Renal cortex interstitium (tissue), 11 donors: Measurements from ENCODE around the gene SLC36A3. TPM values are rescaled to one million over a fixed set of nuclear protein-coding genes. Genes with fewer than 3 reads are reported as not detected.
A peak's percentile ranks its signal among the peaks of the same experiment; 100 is the strongest.
"Not testable (repeated sequence)": the region's sequence is repeated elsewhere in the genome, so short reads cannot be mapped to it uniquely, and the experiment has no call there.

Source experiments
- DNase-seq, 11 donors: peaks; one replicate each; pipeline ENCODE4 v3.0.0-alpha.2; 2013; ENCODE audit warnings: low read depth in 9 of 11, low spot score in 4 of 11; ENCODE audit errors: extremely low read depth in 1 of 11
- polyA plus RNA-seq, 3 donors: library from polyadenylated mRNA; unstranded; fragments of 120-200 nt; gene quantifications; one replicate each; pipeline ENCODE4 v1.2.1, GENCODE V29; 2013; ENCODE audit not compliant: insufficient read length in 3 of 3

SLC36A3 gene
- polyA plus RNA-seq, 3 donors: not detected

DNA sequence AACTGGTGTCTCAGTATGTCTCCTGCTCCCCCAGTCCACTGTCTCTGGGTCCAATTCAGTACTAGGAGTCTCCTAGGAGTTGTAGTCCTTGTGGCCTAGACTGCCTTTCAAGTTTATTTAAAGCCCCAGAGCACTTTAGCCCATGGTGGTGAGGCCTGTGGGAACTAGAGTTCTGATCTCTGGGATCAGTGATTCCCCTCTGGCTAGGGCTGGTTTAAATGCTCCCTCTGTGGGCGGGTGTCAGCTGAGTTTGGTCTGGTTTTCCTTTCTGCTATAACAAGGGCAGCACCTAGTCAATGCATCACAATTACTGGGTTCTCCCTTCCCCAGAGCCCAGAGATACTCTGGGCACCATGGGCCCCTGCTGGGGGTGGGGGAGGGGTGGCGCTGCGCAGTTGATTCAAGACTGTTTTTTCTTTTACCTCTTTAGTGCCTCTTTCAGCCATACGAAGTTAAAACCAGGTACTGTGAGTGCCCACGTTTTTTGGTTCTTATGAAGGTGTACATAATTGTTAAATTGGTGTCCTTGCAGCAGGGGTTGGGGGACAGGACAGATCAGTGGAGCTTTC, 9.3 kb upstream of the SLC36A3 start:
- DNase-seq: no peak

DNA sequence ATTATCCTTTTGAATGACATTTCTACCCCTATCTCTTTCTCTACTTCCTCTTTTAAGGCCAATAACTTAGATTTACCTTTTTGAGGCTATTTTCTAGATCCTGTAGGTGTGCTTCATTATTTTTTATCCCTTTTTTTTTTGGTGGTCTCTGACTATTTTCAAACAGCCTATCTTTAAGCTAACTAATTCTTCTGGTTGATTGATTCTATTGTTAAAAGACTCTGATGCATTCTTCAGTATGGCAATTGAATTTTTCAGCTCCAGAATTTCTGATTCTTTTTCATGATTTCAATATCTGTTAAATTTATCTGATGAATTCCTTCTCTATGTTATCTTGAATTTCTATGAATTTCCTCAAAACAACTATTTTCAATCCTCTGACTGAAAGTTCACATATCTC, 7.4 kb upstream of the SLC36A3 start:
- DNase-seq: no peak

DNA sequence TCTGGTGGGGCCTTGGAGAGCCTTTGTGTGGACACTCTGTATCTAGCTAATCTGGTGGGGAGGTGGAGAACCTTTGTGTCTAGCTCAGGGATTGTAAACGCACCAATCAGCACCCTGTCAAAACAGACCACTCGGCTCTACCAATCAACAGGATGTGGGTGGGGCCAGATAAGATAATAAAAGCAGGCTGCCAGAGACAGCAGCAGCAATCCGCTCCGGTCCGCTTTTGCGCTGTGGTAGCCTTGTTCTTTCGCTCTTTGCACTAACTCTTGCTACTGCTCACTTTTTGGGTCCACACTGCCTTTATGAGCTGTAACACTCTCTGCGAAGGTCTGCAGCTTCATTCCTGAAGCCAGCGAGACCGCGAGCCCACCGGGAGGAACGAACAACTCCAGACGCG, 6.3 kb upstream of the SLC36A3 start:
- not testable (repeated sequence) for DNase-seq

DNA sequence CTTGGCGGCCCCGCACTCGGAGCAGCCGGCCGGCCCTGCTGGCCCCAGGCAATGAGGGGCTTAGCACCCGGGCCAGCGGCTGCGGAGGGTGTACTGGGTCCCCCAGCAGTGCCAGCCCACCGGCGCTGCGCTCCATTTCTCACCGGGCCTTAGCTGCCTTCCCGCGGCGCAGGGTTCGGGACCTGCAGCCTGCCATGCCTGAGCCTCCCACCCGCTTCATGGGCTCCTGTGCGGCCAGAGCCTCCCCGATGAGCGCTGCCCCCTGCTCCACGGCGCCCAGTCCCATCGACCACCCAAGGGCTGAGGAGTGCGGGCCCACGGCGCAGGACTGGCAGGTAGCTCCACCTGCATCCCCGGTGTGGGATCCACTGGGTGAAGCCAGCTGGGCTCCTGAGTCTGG, 5.7 kb upstream of the SLC36A3 start:
- not testable (repeated sequence) for DNase-seq

DNA sequence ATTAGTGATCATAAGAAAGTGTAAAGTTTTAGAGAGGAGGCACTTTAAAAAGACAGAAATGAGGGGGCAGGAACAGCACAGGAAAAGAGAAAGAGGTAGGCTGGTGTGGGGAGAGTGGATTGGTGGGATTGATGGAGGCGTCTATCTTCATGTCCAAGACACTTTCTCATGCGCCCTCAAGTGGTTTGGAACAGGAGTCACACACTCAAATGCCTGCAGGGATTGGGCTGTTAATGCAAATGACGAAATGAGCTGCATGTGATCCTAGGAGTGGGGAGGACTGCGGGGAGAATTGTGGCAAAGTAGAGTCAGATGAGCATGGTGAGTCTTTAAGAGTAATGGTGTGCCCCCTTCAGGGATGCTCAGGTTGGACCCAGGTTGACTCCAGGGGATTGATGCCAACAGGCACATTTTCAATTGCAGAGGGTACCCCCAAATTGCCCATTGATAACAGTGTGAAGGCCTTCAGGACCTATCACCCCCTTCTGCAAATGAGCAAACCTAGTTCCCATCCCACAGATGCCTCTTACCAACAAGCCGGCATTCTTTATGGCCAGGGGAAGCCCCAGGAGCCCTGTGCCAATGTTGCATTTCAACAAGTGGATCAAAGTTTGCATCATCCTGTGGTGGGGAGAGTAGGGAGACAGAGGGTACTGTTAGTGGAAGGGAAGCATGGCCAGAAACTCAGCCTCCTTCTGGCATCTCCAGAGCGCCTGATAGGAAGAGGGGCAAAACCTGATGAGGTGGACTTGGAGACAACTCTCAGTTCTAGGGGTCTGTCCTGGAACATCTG, 5.3 kb downstream of the SLC36A3 start:
- peak in 1 of 11 donors; percentile 42 for DNase-seq

DNA sequence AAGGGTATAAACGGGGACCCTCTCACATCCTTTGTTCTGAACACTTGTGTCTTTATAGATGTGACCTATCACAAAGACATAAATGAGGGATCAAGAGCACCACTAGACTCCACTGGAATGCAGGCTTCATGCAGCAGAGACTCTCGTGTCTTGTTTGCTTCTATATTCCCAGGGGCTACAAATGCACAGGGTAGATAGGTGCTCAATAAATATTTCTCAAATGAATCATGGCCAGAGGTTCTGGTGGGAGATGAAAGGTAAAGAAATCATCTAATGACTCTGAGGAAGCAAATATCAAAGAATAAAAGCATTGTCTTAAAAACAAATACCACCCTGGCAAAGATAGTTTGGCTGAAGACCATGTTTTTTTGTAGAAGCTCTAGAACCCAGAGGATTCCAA, 6.6 kb downstream of the SLC36A3 start:
- DNase-seq: no peak

DNA sequence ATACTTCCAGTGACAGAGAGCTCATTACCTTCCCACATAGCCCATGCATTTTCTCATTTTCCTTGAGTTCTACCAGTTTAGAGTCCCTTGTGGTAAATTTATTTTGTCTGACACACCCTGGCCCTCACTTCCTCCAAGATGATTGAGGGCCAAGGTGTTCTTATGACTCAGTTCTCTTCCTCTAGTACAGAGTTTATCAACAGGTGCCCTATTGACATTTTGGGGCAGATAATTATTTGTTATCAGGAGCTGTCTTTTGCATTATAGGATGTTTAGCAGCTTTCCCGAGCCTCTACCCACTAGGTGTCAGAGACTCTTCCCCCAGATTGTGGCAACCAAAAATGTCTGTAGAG, 7.1 kb downstream of the SLC36A3 start:
- no peak for DNase-seq

DNA sequence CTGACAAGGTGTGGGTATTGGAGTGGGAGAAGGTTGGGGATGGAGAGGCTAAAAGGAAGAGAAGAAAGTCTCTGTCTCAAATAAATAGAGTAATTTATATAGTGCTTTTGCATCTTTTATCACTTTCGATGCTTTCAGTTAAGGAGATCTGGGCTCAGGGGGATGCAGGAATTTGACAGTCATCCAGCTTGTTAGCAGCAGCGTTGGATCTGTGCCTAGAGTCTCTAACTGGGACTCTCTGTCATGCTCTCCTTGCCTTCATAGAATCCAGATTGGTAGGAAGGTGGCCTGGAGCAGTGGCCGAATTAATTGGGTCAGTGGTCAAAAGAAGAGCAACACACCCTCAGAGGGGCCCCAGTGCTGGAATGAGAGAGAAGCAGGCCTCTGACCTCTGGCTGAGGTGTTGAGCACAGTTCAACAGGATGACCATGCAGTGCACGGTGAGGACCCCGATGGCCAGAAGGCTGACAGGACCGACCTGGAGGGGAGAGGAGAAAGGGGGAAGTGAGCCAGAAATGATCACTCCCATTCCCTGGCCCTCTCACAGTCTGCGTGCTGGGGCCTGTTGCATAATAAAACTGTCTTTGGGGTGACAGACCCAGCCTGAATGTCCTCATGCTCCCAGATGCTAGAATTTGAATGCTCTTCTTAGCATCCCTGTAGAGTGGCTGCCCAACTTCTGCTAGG, 7.6 kb downstream of the SLC36A3 start:
- no peak for DNase-seq

DNA sequence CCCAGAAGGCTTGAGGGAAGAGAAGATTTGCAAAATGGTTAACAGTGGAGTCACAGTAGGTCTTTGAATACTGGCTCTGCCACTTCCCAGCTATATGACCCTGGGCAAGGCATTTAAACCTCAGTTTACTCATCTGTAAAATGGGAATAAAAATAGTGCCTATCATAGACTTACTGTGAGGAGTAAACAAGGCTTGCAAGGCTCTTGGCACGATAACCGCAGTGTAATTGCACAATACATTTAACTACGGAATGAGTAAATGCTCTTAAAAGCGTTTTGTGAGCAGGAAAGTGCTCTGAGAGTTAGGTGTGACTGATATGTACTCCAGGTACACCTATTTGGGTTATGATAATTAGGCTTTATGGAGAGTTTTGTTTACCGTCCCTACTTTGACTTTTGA, 8.4 kb downstream of the SLC36A3 start:
- no peak for DNase-seq

DNA sequence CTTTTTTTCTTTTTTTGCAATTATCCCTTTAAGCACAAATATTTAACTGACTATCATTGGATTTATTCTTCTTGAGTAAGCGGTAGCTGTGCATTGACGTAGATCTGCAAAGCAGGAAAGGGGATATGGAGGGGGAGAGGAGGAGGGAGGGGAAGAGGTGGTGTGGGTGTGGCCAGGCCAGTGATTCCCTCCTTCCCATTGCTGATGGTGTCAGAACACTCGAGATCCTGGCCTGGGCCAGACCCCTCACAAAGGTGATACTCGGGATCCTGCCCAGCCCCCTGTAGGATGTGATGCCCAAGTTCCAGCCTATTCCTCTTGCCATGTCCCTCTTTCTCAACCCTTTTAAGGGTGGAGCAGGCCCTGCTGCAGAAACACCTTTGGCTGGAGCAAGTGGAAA, 9.9 kb downstream of the SLC36A3 start:
- no peak for DNase-seq

DNA sequence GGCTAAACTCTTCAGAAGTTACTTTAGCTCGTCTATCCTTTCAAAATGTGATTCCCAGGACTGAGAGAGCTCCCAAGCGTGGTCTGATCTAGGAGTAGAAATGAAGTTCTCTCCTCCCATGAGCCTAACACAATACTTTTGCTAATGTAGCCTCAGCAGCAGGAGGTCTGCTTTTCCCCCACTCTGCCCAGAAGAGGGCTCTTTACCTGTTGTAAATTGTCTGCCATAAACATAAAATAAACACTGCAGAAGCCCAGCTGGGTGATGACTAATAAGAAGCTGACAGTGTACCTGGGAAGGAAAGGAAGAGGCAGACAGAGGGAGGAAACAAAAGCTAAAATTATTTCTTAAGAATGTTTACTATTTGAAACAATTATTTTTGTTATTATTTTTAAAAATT, 15.4 kb downstream of the SLC36A3 start:
- DNase-seq: no peak

DNA sequence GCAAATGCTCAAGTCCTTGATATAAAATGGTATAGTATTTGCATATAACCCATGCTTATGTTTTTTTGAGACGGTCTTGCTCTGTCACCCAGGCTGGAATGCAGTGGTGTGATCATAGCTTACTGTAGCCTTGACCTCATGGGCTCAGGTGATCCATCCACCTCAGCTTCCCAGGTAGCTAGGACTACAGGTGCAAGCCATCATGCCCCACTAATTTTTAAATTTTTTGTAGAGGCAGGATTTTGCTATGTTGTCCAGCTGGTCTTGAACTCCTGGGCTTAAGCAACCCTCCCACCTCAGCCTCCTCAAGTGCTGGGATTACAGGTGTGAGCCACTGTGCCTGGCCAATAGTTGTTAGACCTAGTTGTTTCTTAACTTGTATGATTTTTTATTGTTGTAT, 17.3 kb downstream of the SLC36A3 start:
- DNase-seq: no peak

DNA sequence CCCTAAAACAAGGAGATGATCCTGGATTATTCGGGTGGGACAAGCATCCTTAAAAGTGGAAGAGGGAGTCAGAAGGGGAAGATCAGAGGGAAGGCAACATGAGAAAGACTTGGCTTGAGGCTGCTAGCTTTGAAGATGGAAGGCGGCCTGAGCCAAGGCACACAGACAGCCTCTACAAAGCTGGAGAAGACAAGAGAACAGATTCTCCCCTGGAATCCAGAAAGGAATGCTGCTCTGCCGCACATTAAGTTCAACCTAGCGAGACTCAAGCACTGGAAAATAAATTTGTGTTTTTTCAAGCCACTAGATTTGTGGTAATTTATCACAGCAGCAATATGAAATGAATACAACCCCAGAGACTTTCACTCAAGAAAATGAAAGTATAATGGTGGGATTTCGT, 17.9 kb downstream of the SLC36A3 start:
- peak in 2 of 11 donors; percentile 1 to 7 for DNase-seq

DNA sequence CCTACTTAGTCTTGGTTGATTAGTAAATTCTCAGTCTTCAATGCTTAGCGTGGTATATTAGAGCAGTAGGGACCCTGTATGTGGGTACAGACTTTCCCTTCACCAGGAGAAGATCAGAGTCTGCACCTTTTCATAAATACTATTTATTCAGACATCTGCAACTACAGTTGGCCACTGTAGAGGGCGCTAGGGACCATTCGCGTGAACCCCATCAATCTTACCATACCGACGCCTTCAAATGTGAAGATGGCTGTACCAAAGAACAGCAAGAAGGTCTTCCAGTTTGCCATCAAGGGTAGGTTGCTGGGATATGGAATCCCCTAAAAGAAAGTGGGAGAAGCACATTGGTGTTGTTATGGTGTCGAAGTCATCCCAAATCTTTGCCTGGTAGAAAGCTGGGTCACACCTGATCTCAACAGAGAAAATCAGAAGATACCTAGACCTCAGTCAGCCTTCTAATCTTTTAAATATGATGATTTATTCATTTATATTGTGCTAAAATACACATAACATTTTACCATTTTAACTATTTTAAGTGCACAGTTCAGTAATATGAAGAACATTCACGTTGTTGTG, 19.1 kb downstream of the SLC36A3 start:
- no peak for DNase-seq

DNA sequence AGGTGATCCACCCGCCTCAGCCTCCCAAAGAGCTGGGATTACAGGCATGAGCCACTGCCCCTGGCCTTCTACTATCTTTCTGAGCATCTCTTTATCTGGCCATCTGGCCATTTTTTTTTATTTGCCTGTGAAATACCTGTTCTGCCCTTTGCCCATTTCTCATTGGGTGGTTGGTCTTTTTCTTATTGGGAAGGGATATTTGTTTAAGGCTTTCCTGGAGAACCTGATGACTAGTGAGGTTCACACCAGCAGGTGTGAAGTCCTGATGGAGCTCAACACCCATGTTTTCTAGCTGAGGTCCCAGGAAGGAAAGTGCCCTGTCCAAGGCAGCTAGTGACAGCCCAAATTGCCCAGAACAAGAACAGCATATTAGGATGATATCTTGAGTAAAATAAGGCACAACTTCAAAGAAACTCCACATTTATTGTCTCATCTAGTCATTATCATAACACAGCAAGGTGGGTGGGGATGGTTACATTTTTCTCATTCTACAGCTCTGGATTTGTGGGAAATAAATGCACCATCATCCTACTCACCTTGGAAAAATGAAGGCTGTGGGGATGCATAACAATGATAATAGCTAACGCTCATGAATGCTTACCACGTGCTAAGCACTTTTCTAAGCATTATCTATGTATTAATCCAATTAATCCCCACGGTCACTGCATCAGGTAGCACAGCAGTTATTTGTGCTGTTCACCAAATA, 20.3 kb downstream of the SLC36A3 start:
- DNase-seq: no peak

DNA sequence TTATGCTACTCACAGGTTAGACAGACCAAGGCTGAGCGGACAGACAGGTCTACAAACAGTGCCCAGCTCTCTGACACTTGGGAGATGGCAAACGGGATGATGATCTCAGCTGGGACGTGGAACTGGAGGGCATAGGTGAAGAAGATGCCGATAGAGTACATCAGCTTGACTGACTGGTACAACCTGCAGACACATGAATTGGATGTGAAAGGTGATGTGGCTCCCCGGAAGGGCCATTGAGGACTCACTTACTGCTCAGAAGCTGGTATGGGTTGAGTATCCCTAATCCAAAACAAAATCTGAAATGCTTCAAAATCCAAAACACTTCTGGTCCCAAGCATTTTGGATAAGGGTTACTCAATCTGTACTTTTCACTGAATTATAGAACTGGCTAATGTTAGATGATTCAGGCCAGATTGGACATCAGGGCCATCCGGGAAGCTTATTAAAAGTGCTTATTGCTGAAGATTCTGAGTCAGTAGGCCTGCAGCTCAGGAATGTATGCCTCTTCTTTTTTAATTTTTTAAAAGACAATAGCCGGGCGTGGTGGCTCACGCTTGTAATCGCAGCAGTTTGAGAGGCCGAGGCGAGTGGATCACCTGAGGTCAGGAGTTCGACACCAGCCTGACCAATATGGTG, 22.4 kb downstream of the SLC36A3 start:
- no peak for DNase-seq

DNA sequence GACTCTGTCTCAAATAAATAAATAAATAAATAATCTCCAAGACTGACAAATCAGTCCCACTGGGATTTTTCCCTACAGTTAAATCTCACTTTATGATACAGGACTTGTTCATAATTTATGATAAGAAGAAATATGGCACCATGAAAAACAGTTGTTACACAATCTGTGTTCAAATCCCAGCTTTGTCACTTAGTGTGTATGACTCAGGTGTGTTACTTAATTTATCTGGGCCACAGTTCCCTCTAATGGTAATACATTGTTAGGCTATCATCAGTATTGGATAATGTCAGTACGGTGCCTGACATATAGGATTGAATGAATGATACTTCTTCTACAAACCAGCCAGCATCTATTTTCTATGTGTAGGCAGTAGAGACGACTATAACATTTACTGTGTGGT, 23.1 kb downstream of the SLC36A3 start:
- no peak for DNase-seq

DNA sequence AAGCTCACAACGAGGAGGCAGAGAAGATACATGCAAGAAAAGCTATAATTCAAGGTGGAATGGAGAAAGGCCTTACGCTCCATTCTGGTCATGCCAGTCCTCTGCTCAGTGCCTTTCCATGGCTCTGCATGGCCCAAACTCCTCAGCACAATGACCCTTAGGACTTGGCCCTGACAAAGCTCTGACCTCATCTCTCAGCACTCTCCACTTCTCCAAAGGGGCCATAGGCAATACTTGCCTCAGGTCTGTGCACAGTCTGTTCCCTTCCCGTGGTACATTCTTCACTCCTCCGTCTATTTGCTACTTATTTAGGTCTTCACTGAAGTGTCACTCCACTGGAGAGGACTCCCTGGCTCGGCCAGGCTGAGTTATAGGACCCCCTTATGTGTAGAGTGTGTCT, 24.7 kb downstream of the SLC36A3 start:
- no peak for DNase-seq

DNA sequence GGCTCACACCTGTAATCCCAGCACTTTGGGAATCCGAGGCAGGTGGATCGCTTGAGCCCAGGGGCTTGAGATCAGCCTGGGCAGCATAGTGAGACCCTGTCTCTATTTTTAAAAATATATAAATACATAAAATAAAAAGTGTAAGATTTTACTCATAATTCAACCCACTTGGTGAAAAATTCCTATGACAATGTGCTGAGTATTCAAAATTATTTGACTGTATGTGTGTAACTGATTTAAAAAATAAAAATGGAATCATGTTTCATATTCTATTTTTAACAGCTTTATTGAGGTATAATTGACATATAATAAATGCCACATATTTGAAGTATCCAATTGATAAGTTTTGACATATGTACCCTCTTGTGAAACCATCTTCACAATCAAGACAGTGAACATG, 27.8 kb downstream of the SLC36A3 start:
- DNase-seq: no peak
